IPS-NIHi7 (cell line): ENCODE measurements around the gene CDC7.
"Not testable (repeated sequence)": the region's sequence is repeated elsewhere in the genome, so short reads cannot be mapped to it uniquely, and the experiment has no call there.

Experiments used
- DNase-seq: peaks from one replicate; pipeline ENCODE4 v3.0.0; 2012; ENCODE audit warnings: mixed read lengths; ENCODE audit errors: extremely low spot score

Gene CDC7

DNA sequence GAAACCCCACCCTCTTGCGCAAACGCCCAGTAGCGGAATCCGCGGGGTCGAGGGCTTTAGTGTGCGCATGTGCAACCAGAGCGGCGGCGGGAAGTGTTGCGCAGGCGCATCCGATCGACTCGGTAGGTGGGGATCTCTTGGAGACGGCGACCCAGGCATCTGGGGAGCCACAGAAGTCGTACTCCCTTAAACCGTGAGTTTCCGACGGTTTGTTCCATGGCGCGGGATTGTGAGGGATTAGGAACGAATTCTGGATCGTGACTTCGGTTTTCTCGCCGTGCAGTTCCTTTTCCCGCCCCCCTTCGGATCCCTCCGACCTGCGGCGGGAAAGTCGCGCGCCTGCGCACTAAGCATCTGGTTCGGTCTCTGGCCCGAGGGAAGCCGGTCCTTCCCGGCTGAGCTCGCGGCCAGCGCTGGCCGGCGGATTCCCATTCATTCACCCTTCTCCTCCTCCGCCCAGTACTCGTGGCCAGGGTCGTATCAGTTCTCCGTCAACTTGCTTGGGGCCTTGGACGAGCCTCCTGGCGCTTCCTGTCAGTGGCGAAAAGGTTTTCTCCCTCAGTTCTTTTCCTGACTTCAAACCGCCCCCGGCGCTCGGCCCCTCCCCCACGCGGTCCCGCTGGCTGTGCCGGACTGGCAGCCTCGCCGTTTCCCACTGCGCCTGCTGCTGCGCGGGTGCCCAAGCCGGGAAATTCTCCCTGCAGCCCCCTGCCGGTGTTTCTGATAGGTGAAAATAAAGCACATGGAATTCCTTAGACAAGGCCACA lies at the start of gene CDC7:
TSS of gene CDC7 (plus strand) at position 96 of the 767 bp plus-strand sequence. CDS start 866 bp downstream, outside the sequence.
- DNase-seq, result peak; percentile 96

DNA sequence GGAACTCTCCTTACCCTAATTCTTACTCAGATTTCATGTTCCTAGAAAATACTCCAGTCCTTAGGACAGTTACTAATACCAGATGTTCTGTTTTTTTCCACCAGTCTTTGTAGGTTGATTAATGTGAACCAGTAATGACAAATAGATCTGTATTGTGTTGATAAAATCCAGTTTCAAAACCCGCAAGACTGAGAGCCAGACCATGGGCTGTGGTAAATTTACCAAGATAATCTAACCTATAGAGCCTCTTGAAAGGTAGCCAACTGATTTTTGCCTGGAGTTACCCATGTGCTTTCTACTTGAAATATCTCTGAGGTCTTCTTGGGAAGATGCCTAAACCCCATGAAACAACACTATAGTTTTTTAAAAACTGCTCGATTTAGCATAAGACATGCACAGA lies 46.5 kb upstream of the CDC7 start:
- DNase-seq, result no peak

DNA sequence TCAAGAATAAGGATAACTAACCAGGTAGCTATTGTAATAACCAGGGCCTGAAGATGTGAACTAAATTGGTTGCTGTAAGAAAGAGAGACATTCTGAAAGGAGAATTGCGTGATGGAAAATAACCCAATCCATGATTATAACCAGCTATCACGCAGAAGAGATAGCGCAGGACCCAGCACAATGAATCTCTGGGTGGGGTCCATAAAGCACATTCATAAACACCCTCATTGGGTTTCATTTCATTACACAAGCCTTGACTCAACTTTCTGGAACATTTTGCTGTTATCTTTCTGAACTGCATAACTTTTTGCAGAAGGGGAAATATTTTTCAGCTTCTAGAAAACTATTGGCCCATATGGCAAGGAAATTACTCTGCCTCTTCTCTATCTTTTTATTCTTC lies 45.3 kb upstream of the CDC7 start:
- DNase-seq, result no peak

DNA sequence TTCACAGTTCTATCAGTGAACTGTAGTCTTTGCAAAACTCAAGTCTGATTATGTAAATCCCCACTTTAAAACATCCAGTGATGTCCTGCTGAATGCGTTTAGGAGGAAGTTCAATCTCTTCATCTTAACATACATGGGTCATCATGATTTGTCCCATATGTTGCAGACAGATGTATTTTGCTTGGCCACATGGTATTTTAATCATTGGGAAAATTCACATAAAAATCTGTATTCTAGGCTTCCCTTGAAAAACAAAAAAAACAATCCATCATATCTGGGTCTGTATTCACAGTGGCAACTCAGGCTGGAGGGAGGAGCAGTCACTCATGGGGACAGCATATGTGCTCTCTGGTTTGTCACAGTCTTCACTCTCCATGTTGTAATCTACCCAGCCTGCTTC lies 44.8 kb upstream of the CDC7 start:
- no peak for DNase-seq

DNA sequence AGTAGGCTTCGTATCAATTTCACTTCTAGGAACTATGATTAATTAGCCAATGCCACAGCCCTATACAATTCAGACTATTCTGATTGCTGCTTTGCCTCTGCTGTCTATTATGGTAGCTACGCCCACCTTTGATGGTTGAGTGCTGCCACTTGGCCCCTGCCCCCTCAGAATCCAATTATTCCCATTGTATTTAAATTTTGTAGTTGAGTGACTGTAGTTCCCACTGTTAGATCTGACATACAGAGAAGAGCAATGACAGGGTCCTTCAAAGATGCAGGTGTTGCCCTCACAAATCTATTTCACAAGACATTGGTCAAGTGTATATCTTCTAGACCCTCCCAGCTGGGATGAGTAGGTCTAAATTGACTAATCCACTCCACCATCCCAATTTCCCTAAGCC lies 35.3 kb upstream of the CDC7 start:
- not testable (repeated sequence) for DNase-seq

DNA sequence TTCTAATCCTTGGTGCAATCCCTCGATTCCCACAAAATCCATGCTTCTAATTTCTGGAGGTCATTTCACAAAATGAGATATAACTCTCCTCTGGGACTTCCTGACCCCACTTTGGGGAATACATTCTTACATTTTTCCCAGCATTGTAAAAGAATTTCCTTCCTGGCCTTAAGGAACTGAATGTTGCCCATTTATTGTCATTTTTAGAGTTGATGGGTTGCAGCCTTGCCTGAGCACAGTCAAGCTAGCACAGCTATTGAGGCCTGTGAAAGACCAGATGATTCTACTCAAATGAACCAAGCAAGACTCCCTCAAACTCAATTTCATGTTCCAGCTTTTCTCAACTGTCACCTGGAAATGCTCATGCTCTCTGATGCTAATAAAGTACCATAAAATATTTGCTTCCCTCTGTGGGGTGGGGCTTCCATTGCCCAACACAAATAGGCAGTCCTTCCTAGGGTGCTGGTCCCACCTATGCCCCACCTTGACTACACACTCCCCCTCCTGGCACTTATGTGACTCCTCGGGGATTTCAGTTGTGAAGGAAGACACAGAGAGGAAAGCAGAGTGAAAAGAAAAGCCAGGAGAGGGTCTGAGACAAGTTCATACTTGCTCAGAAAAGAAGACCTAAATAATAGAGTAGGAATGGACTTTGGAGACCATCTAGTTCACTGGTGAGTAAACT lies 24.0 kb upstream of the CDC7 start:
- DNase-seq, result peak; percentile 14

DNA sequence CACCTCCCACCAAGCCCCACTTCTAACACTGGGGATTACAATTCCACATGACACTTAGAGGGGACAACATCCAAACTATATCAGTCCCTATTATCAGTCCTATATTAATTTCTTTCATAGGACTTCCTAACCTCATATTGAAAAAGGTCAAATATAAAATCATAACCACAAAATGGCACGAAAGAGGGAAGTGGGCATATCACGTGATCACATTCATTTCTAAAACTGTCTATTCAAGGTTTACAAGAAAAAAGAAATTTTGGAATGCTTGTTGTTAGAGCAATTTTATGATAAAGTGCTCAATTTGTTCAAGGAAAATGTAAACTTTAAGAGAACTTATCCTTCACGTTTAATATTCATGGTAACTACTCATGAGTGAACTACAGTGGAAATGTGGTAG lies 13.2 kb upstream of the CDC7 start:
- no peak for DNase-seq

DNA sequence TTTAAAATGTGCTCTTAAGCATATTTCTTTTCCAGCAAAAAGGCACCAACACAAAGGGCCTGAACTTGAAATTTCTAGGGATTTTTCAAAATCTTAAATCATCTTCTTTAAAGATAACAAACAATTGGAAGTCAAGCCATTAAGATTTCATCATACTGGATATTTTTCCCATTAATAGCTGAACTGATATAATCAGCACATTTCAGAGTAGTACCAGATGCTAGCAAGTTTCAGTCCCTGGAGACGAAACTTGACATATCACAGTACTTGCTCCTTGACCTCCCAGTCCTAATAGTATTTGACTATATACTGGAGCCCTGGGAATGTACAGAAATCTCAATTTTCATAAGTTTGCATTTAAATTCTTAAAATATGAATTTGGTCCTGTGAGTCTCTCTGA lies 10.2 kb upstream of the CDC7 start:
- no peak for DNase-seq

DNA sequence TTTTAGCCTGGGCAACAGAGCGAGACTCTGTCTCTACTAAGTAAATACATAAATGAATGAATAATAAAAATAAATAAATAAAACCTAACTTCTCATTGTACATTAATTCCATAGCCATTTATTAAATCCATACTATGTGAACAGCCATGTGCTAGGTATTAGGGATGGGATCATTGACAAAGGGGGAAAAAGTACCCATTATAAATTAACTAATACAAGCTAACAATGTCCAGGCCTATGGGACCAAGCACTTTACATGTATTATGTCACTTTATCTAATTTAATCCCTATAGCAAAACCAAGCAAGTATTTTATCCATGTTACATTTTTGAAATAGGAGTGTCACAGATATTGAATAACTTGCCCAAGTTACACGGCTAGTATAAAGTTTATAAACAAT lies 2.6 kb upstream of the CDC7 start:
- no peak for DNase-seq

DNA sequence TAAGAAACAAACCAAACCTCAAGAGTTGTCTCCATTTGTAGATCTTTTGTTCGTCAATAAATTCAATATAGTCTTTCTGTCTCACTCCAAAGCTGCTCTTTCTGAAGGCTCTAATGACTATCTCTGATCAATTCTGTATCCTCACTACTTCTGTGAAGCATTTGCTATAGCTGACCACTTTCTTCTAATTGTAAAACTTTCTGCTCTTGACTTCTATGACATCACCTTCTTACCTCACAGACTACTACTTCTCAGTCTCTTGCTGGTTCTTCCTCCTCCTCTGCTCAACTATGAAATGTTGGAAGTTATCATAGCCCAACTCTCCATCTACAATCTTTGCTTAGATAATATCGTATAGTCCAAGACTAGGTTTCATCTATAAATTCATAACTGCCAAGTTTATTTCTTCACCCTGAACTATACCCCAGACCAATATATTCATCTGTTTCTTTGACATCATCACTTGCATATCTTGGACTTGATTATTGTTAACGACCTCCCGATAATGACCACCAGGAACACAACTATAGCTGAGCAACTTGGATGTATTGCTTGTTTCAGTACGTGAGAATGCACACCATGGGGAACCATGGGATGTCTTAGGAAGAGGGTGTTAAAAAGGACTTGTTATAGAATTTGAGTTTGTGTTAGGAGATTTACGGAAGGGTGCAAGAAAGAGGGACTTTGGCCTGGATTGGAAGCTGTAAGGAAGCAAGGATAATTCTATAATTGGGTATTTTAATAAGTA lies 2.0 kb upstream of the CDC7 start:
- DNase-seq, result no peak

DNA sequence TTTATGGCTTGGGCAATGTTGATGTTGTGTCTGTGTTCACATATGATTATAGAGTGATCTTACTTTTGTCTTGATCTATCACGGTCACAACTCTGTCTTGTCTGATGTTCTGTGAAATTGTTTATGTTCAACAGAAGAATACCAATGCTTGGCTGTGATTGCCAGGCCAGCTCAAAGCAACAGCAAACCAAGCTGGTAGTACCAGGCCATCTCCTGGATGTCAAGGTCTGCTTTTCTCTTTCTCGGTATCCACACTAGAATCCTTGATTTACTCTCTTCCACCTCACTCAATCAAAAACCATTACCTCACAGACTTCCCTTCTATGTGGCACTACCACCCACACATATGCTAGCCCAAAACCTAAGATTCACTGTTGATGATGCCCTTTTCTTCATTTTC lies 1.3 kb upstream of the CDC7 start:
- no peak for DNase-seq

DNA sequence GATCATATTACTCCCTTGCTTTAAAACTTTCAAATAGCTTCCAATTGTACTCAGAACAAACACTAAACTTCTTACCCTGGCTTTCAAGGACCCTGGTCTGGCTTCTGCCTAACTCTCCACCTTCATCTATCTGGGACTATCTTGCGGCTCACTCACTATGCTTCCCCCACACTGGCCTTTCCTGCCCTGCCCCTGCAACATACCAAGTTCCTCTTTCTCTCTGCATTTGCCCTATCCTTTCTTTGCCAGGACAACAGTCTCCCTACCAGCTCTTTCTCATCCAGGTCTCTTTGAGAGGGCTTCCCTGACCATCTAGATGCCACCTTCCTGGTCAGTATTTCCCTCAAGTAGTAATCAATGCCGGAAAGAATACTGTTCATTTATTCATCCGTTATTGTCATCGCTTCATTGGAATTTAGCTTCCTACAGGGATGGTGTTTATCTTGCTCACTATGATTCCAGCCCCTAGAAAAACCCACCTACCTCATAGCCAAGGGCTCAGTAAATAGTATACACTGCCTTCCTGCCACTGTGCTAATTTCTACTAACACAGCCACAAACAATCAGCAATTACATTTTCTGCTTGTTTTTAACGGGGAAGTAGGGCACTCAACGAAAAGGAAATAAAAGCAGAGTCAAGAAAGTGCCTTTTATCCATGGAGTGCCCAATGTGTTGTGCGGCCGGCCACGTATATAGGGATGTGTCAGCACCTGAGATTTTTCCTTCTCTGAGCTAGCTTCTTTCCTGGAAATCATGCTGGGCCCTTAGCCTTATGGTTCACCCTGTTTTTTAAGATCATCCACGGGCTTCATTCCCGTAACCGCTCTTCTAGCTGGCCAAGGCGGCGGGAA lies 521 bp upstream of the CDC7 start:
- peak; percentile 23 for DNase-seq

DNA sequence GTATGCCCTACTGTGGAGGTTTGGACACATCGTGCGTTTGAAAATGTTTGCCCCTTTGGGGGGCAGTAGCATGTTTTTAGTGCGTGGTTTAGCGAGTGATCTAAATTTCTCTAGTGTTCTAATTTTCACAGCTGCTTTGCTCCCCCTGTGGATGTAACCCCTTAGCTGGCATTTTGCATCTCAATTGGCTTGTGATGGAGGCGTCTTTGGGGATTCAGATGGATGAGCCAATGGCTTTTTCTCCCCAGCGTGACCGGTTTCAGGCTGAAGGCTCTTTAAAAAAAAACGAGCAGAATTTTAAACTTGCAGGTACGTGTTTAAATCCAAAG lies 836 bp downstream of the CDC7 start:
- peak; percentile 43 for DNase-seq

DNA sequence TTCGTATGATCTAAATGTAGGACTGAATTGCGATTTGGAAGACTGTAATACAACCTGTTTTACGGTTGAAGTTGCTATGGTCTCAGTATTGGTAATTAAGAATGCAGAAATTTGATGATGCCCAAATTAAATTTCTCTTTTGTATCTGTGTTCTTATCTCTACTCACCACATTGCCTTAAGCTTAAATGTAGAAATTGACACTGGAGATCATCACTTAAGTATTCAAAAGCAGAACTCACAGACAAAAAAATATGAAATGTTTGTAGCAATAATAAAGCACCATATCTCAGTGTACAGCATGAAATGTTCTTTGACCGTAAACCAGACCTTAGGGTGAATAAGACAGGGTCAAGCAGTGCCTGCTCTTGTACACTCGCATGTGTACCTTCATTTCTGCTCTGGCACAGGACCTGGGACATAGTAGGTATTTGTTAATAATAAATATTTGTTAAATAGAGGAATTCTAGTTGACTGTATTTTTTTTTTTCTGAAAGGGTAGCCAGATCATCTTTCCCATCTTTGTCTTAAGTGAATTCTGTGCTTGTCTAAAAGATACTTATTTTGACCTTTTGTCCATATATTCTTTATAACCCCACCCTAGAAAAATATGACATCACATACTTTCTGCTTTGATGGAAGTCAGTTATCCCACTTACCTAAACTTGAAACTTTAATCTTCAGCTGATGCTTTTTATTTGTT lies 1.5 kb downstream of the CDC7 start:
- no peak for DNase-seq

DNA sequence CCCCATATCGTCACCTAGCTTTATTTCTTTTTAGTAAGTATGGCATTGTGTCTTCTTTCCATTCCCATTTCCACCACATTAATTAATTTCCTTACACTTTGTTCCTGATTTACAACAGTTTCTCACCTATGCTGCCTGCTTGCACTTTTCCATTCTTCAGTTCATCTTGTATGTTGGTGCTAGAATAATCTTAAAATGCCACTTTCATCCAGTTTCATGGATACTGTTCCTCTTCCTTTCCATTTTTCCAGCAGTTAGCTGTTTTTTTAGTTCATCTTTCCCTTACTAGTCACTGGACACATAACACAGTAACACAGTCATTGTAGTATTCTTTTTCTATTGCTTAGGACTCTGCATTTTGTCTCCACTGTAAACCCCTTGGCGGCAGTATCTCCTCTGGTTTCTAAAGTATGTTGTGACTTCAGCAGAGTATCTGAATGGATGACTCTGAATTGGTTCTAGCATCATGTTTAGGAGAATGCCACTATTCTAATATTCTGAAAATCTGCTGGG lies 2.1 kb downstream of the CDC7 start:
- DNase-seq, result no peak

DNA sequence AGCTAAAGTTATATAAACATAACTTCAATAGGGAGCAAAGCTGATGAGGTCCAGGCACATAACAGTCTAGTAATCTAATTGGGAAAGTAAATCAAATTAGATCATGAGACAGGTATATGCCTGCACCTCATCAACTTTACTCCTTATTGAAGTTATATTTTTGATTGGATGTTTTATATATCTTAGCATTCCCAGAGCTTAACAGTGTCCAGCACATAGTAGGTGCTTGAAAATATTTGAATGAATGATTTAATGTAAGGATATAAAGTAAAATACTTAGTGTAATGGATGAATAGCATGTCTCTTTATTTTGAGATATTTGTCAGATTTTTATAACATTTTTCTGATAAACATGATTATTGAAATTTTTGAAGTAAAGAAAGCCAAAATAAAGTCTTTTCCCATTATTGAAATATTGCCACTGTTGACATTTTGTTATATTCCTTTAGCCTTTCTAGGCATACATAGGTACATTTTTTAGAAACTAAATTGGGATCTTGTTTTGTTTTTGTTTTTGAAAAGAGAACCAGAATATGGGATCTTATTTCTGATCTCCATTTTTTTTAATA lies 2.8 kb downstream of the CDC7 start:
- DNase-seq, result no peak

DNA sequence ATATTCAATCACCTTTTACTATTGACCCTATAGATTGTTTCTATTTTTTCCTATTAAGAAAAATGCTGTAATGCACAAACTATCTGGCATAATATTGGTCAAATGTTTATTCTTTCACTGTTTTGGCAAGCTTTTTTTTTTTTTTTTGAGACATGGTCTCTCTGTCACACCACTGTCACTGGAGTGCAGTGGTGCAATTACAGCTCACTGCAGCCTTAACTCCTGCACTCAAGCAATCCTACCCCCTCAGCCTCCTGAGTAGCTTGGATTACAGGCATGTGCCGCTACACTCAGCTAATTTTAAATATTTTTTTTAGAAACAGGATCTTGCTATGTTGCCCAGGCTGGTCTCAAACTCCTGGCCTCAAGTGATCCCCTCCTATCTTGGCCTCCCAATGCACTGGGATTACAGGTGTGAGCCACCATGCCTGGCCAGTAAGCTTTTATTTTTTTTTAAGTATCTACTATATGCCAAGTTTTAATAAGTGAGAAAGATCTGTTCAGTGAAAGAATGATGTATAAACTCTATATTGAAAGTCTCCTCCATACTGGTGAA lies 3.4 kb downstream of the CDC7 start:
- DNase-seq, result no peak

DNA sequence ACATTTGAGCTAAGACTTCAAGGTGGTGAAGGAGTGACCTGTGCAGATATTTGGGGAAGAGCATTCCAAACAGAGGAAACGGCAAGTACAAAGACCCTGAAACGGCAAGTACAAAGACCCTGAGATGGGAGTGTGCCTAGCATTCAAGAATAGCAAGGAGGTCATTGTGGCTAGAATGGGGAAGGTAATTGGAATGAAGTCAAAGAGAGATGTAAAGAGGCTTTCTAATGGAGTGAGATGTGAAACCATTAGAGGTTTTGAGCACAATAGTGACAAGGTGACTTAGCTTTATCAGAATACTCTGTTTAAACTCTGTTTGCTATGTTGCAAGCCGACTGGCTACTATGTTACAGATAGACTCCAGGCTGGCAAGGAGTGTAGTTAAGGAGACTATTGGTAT lies 4.4 kb downstream of the CDC7 start:
- no peak for DNase-seq

DNA sequence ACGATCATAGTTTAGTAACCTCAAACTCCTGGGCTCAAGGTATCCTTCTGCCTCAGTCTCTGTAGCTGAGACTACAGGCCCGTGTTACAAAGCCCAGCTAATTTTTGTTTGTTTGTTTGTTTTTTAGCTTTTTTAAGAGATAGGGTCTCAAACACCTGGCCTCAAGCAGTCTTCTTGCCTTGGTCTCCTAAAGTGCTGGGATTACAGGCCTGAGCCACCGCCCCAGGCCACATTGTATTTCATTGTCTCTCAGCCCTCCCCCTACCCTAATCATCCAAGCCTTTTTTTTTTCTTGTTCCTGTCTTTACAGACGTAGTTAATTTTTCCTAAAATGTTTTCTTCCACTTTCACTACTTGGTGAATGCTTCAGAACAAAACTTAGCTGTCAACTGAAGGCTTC lies 5.4 kb downstream of the CDC7 start:
- no peak for DNase-seq

DNA sequence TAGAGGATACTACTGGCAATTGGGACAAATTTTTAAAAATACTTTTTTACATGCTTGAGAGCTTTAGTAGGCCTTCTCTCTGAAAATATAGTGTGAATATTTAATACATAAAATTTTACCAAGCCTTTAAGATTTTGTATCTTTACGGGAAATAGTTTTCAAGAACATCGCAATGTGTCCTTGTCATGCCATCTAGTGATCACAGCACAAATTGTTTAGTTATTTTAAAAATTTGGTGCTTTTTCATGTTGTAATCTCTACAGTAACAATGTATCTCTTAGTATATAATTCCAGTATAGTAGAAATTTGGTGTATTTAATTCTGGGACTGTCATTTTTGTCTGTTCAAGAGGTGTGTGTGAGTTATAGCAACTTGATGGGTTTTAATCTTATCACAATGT lies 6.7 kb downstream of the CDC7 start:
- DNase-seq, result no peak

DNA sequence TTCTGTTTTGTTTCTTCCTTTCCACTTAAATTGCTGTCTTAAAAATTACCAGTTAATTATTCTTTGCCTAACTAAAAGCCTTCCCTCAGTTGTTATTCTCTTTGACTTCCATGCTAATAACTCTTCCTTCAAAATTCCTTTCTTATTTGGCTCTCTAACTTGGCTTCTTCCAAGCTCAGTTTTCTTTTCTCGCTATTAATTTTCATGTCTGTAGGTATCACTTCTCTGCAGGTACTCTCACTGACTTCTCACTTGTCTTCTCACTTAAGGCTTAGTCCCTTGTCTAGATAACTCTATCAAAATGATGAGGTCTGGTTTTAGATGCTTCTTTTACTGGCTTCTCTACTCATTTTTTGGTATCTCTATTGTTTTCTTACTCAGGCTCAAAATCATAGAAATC lies 10.1 kb downstream of the CDC7 start:
- DNase-seq, result no peak
